OCI-M1 (cell line): ENCODE results near the gene RPLP2.

Experiments used
- DNase-seq: peaks from one replicate; lab custom pipeline; 2025; lab: John Stamatoyannopoulos, UW

Gene RPLP2

DNA sequence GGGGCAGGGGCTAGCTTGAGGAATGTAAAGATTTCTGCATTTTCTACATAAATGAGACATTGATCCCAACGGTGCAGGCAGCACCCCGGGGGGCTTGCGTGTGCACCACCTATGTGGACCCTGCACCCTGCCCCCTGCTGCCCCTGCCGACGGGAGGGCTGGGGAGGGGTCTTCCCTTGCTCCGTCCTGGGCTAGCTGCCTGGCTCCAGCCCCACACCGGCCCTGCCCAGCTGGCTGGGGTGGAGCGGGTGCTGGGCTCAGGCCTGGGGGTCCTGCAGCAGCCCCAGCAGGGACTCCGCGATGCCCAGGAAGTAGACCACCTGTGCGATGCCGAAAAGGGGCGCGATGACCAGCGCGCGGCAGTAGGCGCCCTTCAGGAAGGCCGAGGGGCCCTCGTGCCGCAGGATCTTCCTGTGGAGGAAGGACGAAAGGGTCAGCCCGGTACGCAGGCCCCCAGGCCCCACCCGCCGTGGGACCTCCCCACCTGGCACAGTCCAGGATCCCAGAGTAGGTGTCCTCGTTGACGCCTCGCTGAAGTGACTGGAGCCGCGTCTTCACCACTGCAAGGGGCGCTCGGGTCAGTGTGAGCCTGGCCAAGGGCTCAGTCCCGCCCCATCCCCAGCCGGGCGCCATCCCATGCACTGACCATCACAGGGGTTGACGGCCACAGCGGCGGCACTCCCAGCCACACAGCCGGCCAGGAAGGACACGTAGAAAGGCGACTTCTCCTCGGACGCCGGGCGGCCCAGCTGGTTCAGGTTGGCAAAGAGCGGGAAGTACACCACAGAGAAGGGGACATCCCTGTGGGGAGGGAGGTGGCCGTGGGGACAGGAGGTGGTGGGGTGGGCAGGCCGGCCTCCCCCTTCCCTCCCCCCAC is 17.9 kb upstream of the RPLP2 start:
- DNase-seq: no peak

DNA sequence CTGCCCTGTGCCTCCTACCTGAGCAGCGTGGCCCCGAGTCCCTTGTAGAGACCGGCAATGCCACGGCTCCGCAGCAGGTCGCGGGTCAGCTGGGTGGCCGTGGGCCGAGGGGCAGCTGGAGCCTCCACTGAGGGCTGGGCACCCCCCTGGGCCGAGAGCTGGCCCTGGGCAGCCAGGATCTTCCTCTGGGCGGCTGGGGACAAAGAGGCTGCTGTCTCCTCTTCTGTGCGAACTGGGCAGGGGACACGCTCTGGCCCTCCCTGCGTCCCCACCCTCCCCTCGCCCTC is 17.3 kb upstream of the RPLP2 start:
- no peak for DNase-seq

DNA sequence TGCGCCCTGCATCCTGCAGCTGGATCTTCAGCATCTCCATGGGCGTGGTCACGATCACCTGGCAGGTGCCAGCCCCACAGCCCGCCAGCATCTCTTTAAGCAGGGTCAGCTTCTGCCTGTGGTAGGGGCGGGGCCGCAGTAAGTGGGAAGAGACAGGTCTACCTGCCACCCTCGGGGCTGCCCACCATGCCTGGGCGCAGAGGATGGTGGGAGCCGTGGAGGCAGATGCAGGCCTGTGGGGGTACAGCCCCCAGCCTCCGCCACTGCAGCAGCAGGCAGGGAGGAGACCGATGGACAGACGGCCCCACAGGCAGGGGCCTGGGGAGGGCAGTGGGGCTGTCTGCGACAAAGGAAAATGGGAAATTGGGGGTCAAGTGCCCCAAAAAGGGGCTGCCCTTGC is 16.9 kb upstream of the RPLP2 start:
- no peak for DNase-seq

DNA sequence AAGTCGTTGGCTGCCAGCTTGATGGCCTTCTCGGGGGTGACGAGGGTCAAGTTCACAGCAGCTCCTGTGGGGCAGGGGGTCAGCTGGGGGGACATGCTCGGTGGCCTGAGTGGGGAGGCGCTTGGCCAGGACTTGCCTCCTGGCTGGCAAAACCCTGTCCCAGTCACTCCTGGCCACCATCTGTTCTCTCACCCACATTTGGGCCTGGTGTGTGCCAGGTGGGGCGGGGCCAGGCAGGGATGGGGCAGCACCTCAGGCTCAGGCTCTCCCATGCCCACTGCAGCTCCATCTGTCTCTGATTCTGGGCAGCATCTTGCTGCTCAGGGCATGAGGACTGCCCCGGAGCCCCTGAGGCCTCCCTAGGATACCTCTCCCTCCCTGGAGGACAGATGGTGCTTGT is 16.2 kb upstream of the RPLP2 start:
- DNase-seq: no peak

DNA sequence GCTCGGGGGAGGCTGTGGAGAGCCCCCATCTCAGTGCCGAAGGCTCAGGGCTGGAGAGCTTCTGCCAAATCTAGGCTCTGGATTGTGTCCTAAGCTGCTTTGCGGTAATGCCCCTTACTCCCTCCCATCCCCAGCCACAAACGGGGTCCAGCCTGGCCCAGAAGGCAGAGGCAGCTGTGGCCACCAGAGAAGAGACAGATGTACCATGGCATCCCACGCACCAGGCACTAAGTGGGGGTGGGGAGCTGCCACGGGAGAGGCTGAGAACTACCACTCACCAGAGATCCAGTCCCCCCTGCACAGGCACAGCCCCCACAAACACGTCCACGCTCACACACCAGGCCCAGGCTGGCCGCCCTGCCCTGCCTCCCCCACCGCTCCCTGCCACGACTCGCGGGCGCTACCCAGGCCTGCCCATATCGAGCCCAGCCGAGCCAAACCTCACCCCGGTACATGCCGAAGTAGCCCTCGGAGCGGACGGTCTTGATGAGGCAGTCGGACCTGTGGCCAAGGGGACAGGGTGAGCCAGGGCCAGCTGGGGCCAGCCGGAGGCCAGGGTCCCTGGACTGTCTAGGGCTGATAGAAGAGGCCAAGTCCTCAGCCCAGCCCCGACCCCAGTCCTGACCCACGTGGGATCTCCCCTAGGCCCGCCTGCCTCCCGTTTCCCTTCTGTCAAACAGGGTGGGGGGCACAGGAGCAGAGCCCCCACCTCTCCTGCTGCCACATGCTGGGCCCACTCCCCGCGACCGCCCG is 15.6 kb upstream of the RPLP2 start:
- no peak for DNase-seq

DNA sequence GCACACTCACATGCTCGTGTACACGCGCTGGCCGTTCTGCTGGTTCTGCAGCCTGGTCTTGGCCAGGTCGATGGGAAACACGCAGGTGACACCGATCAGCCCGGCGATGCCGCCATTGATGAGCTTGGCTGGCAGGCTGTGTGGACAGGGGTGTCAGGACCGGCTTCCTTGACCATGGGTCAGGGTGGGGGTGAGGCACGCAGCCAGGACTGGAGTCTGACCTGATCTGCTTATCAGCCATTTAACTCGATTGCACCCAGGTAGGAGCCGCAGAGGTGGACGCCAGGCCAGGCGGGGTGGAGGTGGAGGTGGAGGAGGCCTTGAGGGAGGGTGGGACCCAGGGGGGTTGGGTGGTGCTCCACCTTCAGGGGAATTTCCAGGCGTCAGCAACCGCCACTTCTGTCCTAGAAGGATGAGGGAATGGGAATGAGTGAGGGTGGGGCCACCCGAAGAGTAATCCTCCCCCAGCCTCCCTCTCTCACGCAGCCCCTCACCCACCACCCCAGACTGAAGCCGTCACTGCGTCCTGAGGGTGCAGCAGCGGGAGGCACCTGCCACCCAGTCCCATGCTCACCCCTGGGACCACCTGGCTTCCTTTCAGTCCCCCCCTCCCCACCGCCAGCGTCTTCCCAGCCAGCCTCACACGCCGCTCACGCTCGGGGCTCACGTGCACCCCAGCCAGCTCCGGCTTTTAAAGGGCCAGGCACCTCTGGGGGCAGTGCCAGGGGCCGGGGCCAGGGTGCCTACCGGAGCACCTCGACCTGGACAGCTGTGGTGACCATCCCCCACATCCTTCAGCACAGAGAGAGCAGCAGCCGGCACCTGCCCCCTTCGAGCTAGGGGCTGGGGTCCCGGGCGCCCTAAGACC is 14.8 kb upstream of the RPLP2 start:
- peak; percentile 17 for DNase-seq

DNA sequence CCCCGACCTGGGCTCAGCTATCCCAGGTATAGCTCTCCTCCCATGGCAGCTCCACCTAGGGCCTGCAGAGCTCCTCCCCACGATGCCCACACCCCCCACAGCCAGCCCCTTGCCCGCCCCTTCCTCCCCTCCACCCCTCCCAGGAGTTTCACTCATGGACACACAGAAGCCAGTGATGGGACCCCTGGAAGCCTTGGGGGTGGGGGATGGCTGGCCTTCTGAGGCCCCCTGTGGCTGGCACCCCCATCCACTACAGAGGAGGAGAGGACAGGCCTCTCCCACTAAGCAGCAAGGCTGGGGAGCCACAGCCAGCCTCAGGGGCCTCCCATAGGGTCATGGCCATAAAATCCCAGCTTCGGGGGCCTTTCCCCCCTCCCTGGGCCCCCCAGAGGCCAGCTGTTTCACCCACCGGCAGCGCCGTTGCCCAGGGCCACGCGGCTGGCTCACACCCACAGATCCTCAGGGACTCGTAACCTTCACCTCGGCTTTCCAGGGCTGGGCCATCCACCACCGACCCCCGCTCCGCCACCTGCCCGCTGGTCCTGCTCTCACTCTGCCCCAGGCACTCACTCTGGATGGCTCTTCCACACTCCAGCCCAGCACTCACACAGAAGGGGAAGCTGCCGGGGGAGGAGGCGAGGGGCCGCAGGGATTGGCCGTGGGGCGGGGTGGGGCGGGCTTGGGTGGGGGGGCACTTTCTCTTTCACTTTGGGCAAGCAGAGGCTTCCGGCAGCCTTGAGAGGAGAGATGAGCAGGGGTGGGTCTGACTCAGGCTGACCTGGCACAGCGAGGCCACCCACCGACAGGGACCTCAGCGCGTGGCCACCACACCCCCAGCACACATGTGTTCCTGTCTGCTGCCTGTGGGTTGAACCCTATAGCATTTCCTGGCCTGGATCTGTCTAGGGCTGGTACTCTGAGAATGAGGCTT is 13.9 kb upstream of the RPLP2 start:
- DNase-seq: peak; percentile 90

DNA sequence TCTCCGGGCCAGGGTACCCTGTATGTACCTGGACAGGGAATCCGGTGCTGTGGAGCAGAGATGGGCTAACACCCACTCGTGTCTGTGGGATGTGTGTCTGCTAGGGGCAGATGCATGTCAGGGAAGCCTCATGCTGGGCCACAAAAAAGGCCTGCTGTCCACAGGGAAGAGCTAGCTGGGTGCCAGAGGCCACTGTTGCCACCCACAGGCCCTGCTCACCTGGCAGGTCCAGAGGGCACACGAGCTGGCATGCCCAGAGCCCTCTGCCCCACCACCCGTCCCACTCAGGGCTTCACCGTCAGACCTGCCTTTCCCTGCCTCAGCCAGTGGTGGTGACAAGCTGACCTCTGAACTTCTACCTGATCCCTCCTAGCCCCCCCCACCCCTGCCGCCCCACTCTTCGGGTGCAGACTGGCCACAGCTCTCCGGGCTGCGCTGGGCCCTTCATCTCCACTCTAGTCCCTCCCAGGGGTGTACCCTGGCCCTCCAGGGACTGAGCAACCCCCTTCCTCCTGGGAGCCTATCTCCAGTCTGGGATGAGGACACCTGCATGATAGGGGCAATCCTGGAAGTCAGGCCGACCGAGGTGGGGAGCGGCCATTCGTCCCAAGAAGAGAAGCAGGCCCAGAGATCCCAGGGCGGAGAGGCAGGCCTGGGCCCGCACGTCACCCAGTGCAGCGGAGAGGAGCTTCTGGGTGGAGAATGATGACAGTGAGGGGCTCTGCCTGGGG is 13.0 kb upstream of the RPLP2 start:
- no peak for DNase-seq

DNA sequence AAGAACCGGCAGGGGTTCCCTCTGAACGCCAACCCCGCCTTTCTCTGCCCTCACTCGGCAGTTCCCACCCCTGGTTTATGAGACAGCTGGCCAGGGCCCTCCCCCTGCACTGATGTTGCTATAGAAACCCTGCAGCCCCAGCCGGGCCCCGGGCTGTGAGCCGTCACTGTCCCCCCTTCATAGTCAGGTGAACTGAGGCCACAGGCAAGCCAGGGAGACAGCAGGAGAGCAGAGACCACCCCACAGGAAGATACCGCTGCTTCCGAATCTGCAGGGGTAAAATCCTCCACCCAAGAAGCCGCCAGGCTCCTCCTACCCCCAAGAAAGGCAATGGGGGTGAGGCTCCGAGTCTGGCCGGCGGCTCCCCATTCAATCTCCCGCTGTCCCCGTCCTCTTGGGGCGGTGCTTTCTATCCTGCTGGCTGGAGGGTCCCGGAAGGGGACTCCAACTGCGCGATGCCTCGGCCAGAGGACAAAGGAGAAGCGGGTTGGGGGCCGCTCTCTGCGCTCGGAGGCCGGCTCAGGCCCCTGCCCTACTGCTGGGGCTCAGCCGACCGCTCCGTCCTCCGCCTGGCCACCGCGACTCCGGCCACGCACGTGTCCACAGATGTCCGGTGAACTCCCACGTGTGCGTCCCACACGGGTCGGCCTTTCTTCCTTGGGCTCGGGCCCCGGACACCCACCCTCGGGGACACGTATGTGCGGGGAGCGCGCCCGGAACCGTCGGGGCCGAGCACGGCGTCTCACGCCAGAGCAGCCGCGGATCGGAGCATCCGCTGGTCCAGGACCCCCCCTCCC is 12.3 kb upstream of the RPLP2 start:
- peak; percentile 78 for DNase-seq

DNA sequence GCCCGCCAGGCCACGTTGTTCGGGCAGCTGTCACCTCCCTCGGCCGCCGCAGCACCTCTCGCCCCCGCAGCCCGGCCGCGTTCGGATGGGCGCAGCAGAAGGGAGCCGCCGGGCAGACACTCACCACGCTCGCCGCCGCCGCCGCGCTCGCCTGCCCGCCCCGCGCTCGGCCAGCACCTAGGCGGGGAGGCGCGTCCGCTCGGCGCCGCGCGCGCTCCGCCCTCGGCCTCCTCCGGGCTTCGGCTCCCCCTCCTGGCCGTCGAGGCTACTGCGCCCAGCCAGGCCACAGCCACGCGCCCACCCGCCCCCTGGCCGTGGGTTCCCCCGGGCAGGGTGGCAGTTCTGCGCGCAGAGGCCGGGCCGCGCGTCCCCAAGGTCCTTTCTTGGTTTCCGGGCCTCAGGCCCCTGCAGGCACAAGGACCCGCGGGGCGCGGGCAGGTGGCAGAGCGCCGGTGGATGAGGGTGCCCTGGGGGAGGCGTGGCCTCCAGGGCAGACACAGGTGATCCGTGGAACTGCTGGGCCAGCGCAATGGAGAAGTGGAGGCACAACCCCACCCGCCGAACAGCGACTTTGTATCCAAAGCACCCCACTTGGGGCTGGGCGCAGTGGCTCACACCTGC is 11.6 kb upstream of the RPLP2 start, which contains the start of gene SLC25A22:
Gene SLC25A22, minus strand, starts transcription at position 189 of the 621 bp plus-strand sequence. CDS start 3,275 bp downstream, outside the sequence.
- DNase-seq: peak; percentile 84

DNA sequence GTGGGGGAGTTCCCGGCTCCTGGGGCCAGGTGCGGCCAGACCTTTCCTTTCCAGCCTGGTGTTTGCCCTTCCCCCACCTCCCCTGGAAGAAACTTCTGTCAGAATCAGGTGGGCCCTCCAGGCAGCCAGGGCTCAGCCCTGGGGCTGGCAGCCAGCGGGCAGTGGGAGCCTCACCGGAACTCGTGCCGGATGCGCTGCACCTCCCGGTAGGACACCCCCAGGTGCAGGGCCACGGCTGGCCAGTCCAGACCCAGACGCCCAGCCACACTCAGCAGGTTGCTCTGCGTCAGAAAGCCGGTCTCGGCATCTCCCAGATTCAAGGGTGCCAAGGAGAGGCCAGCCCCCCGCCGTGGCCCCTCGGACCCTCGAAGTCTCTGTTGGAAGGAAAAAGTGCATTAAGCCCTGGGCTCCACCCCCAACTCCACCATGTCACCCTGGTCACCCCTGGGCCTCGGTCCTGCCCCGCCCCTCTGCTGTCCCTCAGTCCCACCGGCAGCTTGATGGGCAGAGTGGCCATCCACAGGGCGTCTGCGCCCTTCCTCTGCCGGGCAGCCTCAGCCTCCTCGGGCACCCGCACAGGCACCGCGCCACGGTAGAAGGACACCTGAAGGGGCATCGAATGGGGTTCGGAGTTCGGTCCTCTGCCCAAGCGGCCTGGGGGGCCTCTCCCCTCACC is 10.0 kb upstream of the RPLP2 start:
- DNase-seq: no peak

DNA sequence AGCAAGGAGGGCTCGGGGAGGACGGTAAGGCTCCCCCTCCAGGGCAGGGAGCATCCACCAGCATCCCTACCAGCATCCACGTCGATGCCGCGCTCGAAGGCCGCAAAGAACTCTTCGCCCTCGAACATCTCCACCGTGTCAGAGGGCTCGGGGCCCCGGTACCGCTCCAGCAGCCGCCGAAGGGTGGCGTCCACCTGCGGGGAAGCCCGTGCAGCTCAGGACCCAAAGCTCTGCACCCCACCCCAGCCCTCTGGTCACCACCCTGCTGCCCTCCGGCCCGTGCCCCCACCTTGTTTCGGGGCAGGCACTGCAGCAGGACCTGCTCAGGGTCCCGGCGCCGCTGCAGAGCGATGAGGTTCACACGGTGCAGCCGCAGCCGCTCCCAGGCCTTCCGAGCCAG is 9.3 kb upstream of the RPLP2 start:
- no peak for DNase-seq

DNA sequence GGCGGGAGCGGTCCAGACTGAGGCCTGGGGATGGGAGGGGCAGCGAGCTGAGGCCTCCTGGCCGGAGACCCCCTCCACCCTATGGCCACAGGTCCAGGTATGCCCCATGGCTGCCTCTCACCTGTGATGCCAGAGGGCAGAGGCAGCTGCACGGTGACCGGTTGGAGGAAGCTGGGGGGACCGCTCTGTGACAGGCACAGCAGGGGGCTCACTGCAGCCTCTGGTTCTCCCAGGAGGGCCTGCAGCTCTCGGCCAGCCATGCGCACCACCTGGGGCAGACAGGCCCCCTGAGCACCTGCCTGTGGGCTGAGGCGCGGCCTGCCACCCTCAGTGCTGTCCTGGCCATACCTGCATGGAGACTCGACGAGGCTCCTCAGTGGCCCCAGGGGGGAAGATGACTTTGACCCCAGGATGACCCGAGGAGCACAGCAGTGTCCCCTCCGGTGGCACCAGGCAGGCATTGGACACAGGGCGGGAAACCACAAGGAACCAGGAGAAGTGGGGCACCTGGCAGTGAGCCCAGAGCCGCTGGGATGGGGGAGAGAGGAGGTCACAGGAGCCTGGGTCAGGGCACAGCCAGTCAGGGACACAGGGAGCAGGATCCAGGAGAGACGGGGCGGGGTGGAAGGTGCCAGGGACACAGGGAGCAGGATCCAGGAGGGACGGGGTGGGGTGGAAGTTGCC is 8.5 kb upstream of the RPLP2 start:
- DNase-seq: no peak

DNA sequence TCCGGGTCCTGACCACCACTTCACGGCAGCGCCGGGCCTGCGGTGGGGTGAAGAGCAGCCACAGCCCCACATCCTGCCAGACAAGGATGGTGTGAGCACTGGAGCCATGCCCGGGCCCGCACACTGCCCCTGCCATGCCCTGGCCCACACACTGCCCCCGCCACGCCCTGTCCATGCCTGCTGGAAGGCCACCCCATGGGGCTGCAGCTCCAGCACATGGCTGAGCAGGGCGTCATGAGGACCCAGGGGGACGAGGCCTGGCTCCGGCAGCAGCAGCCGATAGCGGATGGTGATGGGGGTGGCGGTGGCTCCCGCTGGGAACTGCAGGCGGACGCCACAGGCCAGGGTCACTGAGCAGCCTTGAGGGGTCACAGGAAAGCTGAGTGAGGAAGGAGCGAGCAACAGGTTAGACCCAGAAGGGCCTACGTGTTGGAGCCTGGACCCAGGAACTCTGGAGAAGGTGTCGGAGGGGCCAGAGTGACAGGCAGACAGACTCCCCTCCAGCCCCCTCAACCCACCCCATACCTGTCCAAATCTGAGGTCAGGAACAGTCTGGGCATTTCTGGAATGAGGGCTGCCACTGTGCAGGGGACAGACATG is 7.6 kb upstream of the RPLP2 start:
- DNase-seq: no peak

DNA sequence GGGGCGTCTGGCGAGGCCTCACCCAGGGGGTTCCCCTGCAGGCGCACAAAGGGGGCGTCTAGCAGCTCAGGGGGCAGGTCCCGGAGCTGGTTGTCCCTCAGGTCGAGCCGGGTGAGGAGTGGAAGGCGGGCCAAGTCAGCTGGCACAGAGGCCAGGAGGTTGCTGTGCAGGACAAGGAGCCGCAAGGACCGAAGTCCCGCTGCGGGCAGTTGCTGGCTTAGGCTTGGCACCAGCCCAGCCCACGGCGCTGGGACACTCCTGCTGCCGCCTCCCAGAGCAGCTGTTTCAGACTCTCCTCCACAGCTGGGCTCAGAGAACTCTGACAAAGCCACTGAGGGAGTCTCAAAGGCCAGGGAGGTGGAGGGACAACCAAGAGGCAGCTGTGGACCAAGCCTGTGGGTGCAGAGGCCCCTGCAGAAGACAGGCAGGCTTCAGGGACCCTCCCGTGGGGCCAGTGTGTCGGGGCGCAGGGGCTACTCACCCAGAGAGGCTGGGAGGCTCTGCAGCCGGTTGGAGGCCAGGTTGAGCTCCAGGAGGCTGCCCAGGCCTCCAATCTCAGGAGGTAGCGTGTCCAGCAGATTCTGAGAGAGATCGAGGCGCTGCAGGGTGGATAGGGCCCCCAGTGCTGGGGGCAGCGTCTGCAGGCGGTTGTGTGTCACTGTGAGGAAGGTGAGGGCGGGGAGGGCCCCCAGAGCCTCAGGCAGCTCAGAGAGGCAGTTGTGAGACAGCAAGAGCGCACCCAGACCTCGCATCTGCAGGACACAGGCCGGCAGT is 6.9 kb upstream of the RPLP2 start:
- no peak for DNase-seq

DNA sequence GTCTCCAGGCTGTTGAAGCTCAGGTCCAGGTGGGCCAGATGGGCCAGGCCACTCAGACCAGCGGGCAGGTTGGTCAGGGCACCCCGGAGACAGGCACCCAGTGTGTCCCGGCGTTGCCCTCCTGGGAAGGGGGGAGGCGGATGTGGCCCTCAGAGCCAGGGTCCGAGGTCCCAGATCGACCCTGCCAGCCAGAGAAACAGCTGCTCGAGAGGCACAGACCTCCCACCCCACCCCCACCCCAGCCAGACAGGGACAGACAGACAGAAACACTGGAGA is 6.4 kb upstream of the RPLP2 start:
- DNase-seq: no peak
